ENCODE measurements around the gene LIN28A.

DNA sequence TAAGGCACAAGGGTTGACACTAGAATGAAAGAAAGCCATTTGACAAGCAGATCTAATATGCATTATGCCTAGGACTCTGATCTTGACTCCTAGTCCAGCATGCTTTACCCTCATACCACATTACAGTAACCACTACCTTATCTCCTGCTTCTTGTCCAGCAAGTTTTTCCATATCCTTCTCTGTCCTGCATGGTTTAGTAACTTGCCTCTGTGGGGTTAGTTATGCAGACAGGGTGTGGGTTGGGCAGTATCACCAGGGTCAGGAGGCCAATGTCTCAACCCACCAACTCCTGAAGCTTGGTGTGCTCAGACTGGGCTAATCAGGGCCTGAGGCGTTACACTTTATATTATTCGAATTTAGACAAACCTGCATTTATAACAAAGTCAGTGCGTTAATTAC lies 40.3 kb downstream of the LIN28A start:
- no peak for TF ChIP-seq CTCF (IDR thresholded peaks at IDR 0.05; ENCODE audit: low read depth, low read length, missing input control)
- TF ChIP-seq, protein P1, sequence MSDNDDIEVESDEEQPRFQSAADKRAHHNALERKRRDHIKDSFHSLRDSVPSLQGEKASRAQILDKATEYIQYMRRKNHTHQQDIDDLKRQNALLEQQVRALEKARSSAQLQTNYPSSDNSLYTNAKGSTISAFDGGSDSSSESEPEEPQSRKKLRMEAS (IDR thresholded peaks at IDR 0.05), result no peak

Measured in liver (tissue), 2 donors.